ENCODE results near the gene CRTAP. TPM values are rescaled to one million over a fixed set of nuclear protein-coding genes. Genes with fewer than 3 reads are reported as not detected.

The CRTAP gene
- total RNA-seq, 1 donor from 2014 or later = 127 TPM

GRCh38 chr3:33128706-33129105 is 14.9 kb downstream of the CRTAP start:
- Mint-ChIP-seq H3K9me3 (no peaks in the 10 kb centered on the region), H3K4me3 (no peak overlapping the region), H3K27me3 (ENCODE audit: insufficient read depth, low read depth) (no peaks in the 10 kb centered on the region), H3K27ac (no peak overlapping the region), H3K4me1 (no peaks in the 10 kb centered on the region), H3K36me3 (peaks cover 19% of the 10 kb centered on the region)
- H3K36me3 ChIP-seq = no peaks in the 10 kb centered on the region
- TF ChIP-seq CTCF (IDR thresholded peaks at IDR 0.05) = no peak
- no peak for TF ChIP-seq EZH2phosphoT487 (IDR thresholded peaks at IDR 0.05)
- H3K4me1 ChIP-seq = peaks cover 8% of the 10 kb centered on the region
- no peak overlapping the region for H3K9ac ChIP-seq
- no peaks in the 10 kb centered on the region for H4K20me1 ChIP-seq (ENCODE audit: low read depth)
- no peaks in the 10 kb centered on the region for H3F3A ChIP-seq (ENCODE audit: low read depth)
- peak overlapping the region; percentile 3 for H2AFZ ChIP-seq (replicated peaks)
- H3K4me2 ChIP-seq = peak overlapping the region; percentile 2
- H3K79me2 ChIP-seq (ENCODE audit: low read depth) = no peaks in the 10 kb centered on the region
- no peak overlapping the region for H3K4me3 ChIP-seq
- H3K27me3 ChIP-seq = no peaks in the 10 kb centered on the region
- H3K9me3 ChIP-seq (ENCODE audit: low read depth) = no peaks in the 10 kb centered on the region
- DNase-seq (ENCODE audit: low spot score) = peak; percentile 70
- no peak overlapping the region for H3K27ac ChIP-seq

GRCh38 chr3:33130144-33130543 is 16.3 kb downstream of the CRTAP start:
- Histone ChIP-seq H3K9ac (no peak overlapping the region), H3K4me2 (no peak overlapping the region), H3K9me3 (ENCODE audit: low read depth) (no peaks in the 10 kb centered on the region), H3F3A (ENCODE audit: low read depth) (no peaks in the 10 kb centered on the region), H3K36me3 (no peaks in the 10 kb centered on the region), H3K27me3 (no peaks in the 10 kb centered on the region), H3K4me3 (no peak overlapping the region), H4K20me1 (ENCODE audit: low read depth) (no peaks in the 10 kb centered on the region), H2AFZ (replicated peaks) (no peak overlapping the region), H3K4me1 (peaks cover 8% of the 10 kb centered on the region), H3K27ac (no peak overlapping the region), H3K79me2 (ENCODE audit: low read depth) (no peaks in the 10 kb centered on the region)
- Mint-ChIP-seq H3K27me3 (ENCODE audit: insufficient read depth, low read depth) (no peaks in the 10 kb centered on the region), H3K36me3 (peaks cover 14% of the 10 kb centered on the region), H3K4me3 (no peak overlapping the region), H3K4me1 (no peaks in the 10 kb centered on the region), H3K9me3 (no peaks in the 10 kb centered on the region), H3K27ac (no peak overlapping the region)
- TF ChIP-seq EZH2 (IDR thresholded peaks at IDR 0.05) (no peak), CTCF (IDR thresholded peaks at IDR 0.05) (no peak), EZH2phosphoT487 (IDR thresholded peaks at IDR 0.05) (no peak)
- no peak for DNase-seq (ENCODE audit: low spot score)

GRCh38 chr3:33131331-33132018 is 17.7 kb downstream of the CRTAP start:
- Histone ChIP-seq H3K9ac (no peak overlapping the region), H3K4me3 (no peak overlapping the region), H3K27me3 (no peaks in the 10 kb centered on the region), H3K79me2 (ENCODE audit: low read depth) (no peaks in the 10 kb centered on the region), H3K4me2 (no peak overlapping the region), H3K4me1 (peaks cover 8% of the 10 kb centered on the region), H3K27ac (no peak overlapping the region), H4K20me1 (ENCODE audit: low read depth) (no peaks in the 10 kb centered on the region), H3K36me3 (no peaks in the 10 kb centered on the region), H3F3A (ENCODE audit: low read depth) (no peaks in the 10 kb centered on the region), H3K9me3 (ENCODE audit: low read depth) (no peaks in the 10 kb centered on the region), H2AFZ (replicated peaks) (no peak overlapping the region)
- H3K36me3 Mint-ChIP-seq = peaks cover 13% of the 10 kb centered on the region
- DNase-seq (ENCODE audit: low spot score) = peak; percentile 83
- TF ChIP-seq EZH2phosphoT487 (IDR thresholded peaks at IDR 0.05) (no peak), CTCF (IDR thresholded peaks at IDR 0.05) (peak; percentile 83), EZH2 (IDR thresholded peaks at IDR 0.05) (no peak)
- H3K27ac Mint-ChIP-seq = no peak overlapping the region
- no peak overlapping the region for H3K4me3 Mint-ChIP-seq
- H3K27me3 Mint-ChIP-seq (ENCODE audit: insufficient read depth, low read depth) = no peaks in the 10 kb centered on the region
- no peaks in the 10 kb centered on the region for H3K4me1 Mint-ChIP-seq
- H3K9me3 Mint-ChIP-seq = no peaks in the 10 kb centered on the region

Measured in neural progenitor cell (in vitro differentiated cells).